Mesendoderm (in vitro differentiated cells): ENCODE data around the gene TRAPPC8. TPM values are rescaled to one million over a fixed set of nuclear protein-coding genes. Genes with fewer than 3 reads are reported as not detected.

Source experiments
- DNase-seq: peaks from one replicate; pipeline ENCODE4 v3.0.0; 2013
- H2AK5ac ChIP-seq: 2 replicates; pipeline ENCODE4 v1.6.1; 2013; ENCODE audit warnings: low read length, inconsistent platforms
- H2BK120ac ChIP-seq: 2 replicates; pipeline ENCODE4 v1.6.1; 2013; ENCODE audit warnings: low read depth, mild to moderate bottlenecking, low read length, moderate library complexity, mixed read lengths
- H2BK15ac ChIP-seq: replicated peaks from 2 replicates; pipeline ENCODE4 v1.6.1; 2013; ENCODE audit warnings: low read depth, mild to moderate bottlenecking, moderate library complexity
- H2BK5ac ChIP-seq: 2 replicates; pipeline ENCODE4 v1.6.1; 2013; ENCODE audit warnings: low read length, inconsistent platforms
- H3K18ac ChIP-seq: 2 replicates; pipeline ENCODE4 v1.6.1; 2013; ENCODE audit warnings: mild to moderate bottlenecking, low read length, mixed read lengths
- H3K23ac ChIP-seq: one replicate; pipeline ENCODE4 v1.6.1; 2013; ENCODE audit warnings: low read length
- H3K27ac ChIP-seq: 2 replicates; pipeline ENCODE4 v1.5.1; 2013; ENCODE audit warnings: low read depth, mild to moderate bottlenecking, inconsistent platforms, low read length, moderate library complexity
- H3K27me3 ChIP-seq: 2 replicates; pipeline ENCODE4 v1.6.1; 2013; ENCODE audit warnings: low read length, control low read depth, mild to moderate bottlenecking, inconsistent platforms; ENCODE audit not compliant: insufficient read depth, poor library complexity
- H3K36me3 ChIP-seq: 2 replicates; pipeline ENCODE4 v1.6.1; 2013; ENCODE audit warnings: low read length, inconsistent platforms; ENCODE audit not compliant: control insufficient read depth, insufficient read depth
- H3K4ac ChIP-seq: one replicate; pipeline ENCODE4 v1.6.1; 2013; ENCODE audit warnings: low read depth, mild to moderate bottlenecking, low read length, moderate library complexity
- H3K4me1 ChIP-seq: 2 replicates; pipeline ENCODE4 v1.6.1; 2013; ENCODE audit warnings: low read depth, low read length, inconsistent platforms; ENCODE audit not compliant: control insufficient read depth
- H3K4me2 ChIP-seq: 2 replicates; pipeline ENCODE4 v1.6.1; 2013; ENCODE audit warnings: low read length
- H3K4me3 ChIP-seq: 2 replicates; pipeline ENCODE4 v1.5.1; 2013; ENCODE audit warnings: mild to moderate bottlenecking, low read length
- H3K56ac ChIP-seq: one replicate; pipeline ENCODE4 v1.6.1; 2013; ENCODE audit warnings: low read length
- H3K79me1 ChIP-seq: 2 replicates; pipeline ENCODE4 v1.6.1; 2013; ENCODE audit warnings: low read length, inconsistent platforms
- H3K79me2 ChIP-seq: 2 replicates; pipeline ENCODE4 v1.6.1; 2013; ENCODE audit warnings: mild to moderate bottlenecking, low read length; ENCODE audit not compliant: control insufficient read depth, insufficient read depth
- H3K9ac ChIP-seq: 2 replicates; pipeline ENCODE4 v1.6.1; 2013; ENCODE audit warnings: low read length, inconsistent platforms
- H4K5ac ChIP-seq: one replicate; pipeline ENCODE4 v1.6.1; 2013; ENCODE audit warnings: low read length
- H4K8ac ChIP-seq: one replicate; pipeline ENCODE4 v1.6.1; 2013; ENCODE audit warnings: low read depth, mild to moderate bottlenecking, control low read depth, low read length, moderate library complexity
- WGBS: extraction: QIAGEN DNeasy Blood & Tissue Kit; methylation state at CpG from one replicate; pipeline ENCODE4 v1.1.7; 2013; ENCODE audit warnings: low lambda C conversion rate, missing lambda C conversion rate; ENCODE audit not compliant: insufficient coverage; ENCODE audit errors: extremely low coverage; 5-methylcytosine and 5-hydroxymethylcytosine counted together
- polyA plus RNA-seq, 2 experiments: library from polyadenylated mRNA; stranded (reverse); fragments of 200-250 nt; gene quantifications; one replicate each; pipeline ENCODE4 v1.2.3, GENCODE V29; 2013

Gene TRAPPC8
- 28.2 TPM for polyA plus RNA-seq (2013, experiment 1 of 2)
- 26.4 TPM for polyA plus RNA-seq (2013, experiment 2 of 2)

DNA sequence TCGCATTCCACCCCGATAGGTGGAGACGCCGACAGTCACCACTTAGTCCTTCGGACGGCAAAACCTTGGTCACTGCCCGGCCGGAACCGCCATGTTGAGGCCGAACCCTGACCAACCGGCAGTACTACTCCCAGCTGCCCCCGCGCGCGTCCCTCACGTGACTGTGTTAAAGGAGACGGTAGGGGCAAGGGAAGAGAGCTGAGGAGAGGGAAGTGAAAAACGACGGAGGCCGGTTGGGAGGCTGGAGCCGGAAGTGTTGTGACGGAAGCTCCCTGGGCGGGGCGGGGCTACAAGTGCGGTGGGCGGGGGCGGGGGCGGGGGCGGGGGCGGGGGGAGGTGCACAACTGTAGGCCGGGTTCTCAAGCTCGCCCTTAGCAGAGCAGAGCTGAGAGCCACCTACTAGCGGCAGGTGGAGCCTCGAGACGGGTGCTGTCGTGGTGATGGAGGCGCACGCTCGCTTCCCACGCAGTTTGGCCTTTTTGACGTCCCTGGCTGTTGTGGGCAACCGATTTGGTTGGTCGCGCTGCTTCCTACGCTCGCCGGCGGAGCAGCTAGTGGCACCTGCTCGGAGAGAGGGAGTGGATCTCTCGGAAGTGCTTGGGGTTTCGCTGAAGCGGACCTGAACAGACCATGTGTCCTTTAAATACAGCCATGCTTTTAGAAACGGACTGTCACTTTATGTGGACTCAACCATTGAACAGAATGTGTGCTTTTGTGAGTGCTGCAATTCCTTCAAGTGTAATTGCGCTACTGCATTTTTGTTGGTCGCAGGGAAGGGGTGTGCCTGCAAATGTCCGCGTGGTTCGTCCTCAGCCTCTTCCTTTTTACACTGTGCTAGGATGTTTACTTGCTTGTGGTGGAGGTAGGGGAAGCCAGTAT is at the start of gene TRAPPC8:
Gene TRAPPC8, minus strand, starts transcription at position 130 of the 879 bp plus-strand sequence. CDS start 364 bp downstream, outside the sequence.
- Histone ChIP-seq H3K4me2 (peak within 1 kb of the TSS; percentile 57), H2AK5ac (no peak within 1 kb of the TSS), H3K56ac (peak within 1 kb of the TSS; percentile 97), H3K27me3 (no peaks in the 10 kb centered on the region), H3K27ac (peak within 1 kb of the TSS; percentile 75), H2BK15ac (no peak within 1 kb of the TSS), H3K23ac (peak within 1 kb of the TSS; percentile 94), H4K5ac (no peak within 1 kb of the TSS), H4K8ac (peak within 1 kb of the TSS; percentile 39), H2BK5ac (peak within 1 kb of the TSS; percentile 85), H3K79me1 (peaks cover 5% of the 10 kb centered on the region), H3K18ac (peak within 1 kb of the TSS; percentile 57), H2BK120ac (peak within 1 kb of the TSS; percentile 37), H3K4me3 (peak within 1 kb of the TSS; percentile 97), H3K9ac (peak within 1 kb of the TSS; percentile 96), H3K4me1 (no peaks in the 10 kb centered on the region), H3K4ac (peak within 1 kb of the TSS; percentile 28), H3K36me3 (no peaks in the 10 kb centered on the region), H3K79me2 (peaks cover 38% of the 10 kb centered on the region)
- no CpG with 5 or more reads among the region's 58 CpGs for WGBS
- DNase-seq: peak; percentile 100

- Histone ChIP-seq H3K27me3 (no peaks in the 10 kb centered on the region), H4K8ac (no peak overlapping the region), H4K5ac (no peak overlapping the region), H3K27ac (no peak overlapping the region), H3K9ac (no peak overlapping the region), H3K56ac (no peak overlapping the region), H2BK120ac (no peak overlapping the region), H2BK15ac (no peak overlapping the region), H3K4ac (no peak overlapping the region), H3K4me3 (no peak overlapping the region), H2AK5ac (no peak overlapping the region), H2BK5ac (no peak overlapping the region), H3K4me1 (no peaks in the 10 kb centered on the region), H3K79me1 (no peaks in the 10 kb centered on the region), H3K18ac (no peak overlapping the region), H3K4me2 (no peak overlapping the region), H3K36me3 (no peaks in the 10 kb centered on the region), H3K79me2 (no peaks in the 10 kb centered on the region), H3K23ac (no peak overlapping the region)
- DNase-seq: no peak
- WGBS: no CpG with 5 or more reads among the region's 2 CpGs
Observed at GRCh38 chr18:31990823-31991222, 47.9 kb upstream of the TRAPPC8 start.

DNA sequence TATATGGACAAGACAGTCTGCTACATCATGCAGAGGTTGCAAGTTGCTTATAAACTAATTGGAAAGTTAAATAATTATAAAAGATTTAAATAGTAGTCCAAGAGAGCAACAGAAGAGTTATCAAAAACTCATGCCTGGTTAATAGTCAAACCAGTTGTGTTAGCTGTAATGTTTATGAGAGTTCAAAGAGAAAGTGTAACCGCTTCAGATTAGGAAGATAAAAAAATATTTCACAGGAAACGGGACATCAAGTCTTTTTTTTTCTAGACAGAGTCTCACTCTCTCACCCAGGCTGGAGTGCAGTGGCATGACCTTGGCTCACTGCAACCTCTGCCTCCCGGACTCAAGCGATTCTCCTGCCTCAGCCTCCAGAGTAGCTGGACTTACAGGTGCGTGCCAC is 41.0 kb upstream of the TRAPPC8 start:
- Histone ChIP-seq H3K27me3 (no peaks in the 10 kb centered on the region), H3K18ac (no peak overlapping the region), H2BK15ac (no peak overlapping the region), H3K56ac (no peak overlapping the region), H3K4me3 (no peak overlapping the region), H2AK5ac (no peak overlapping the region), H3K36me3 (no peaks in the 10 kb centered on the region), H3K9ac (no peak overlapping the region), H3K23ac (no peak overlapping the region), H3K4ac (no peak overlapping the region), H4K8ac (no peak overlapping the region), H2BK120ac (no peak overlapping the region), H3K79me2 (no peaks in the 10 kb centered on the region), H3K4me2 (no peak overlapping the region), H3K27ac (no peak overlapping the region), H3K4me1 (no peaks in the 10 kb centered on the region), H4K5ac (no peak overlapping the region), H3K79me1 (no peaks in the 10 kb centered on the region), H2BK5ac (no peak overlapping the region)
- WGBS: no CpG with 5 or more reads among the region's 5 CpGs
- no peak for DNase-seq

DNA sequence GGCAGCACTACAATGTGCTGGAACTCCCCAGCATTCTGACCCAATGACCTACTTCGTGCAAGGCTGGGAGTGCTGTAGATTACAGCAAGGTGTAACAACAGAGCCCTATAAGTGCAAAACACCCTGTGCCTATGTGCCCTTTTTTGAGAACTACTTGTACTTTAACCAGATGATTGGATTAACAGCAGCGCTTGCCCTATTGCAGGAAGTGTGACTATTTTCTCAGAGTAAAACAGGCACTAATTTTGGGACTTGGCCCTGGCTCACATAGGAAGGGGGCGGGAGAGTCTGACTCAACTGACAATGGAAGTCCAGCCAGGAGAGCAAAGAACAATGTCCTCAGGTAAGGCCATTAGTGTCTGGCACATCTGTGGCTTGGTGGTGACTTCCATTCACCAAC is 40.1 kb upstream of the TRAPPC8 start:
- Histone ChIP-seq H3K4me1 (no peaks in the 10 kb centered on the region), H3K79me2 (no peaks in the 10 kb centered on the region), H2BK5ac (no peak overlapping the region), H3K23ac (no peak overlapping the region), H2BK15ac (no peak overlapping the region), H2AK5ac (no peak overlapping the region), H3K27me3 (no peaks in the 10 kb centered on the region), H3K4me3 (no peak overlapping the region), H3K27ac (no peak overlapping the region), H4K8ac (no peak overlapping the region), H3K9ac (no peak overlapping the region), H3K56ac (no peak overlapping the region), H3K36me3 (no peaks in the 10 kb centered on the region), H3K4ac (no peak overlapping the region), H3K79me1 (no peaks in the 10 kb centered on the region), H3K4me2 (no peak overlapping the region), H4K5ac (no peak overlapping the region), H3K18ac (no peak overlapping the region), H2BK120ac (no peak overlapping the region)
- DNase-seq: no peak
- WGBS: no CpG with 5 or more reads among the region's 3 CpGs

DNA sequence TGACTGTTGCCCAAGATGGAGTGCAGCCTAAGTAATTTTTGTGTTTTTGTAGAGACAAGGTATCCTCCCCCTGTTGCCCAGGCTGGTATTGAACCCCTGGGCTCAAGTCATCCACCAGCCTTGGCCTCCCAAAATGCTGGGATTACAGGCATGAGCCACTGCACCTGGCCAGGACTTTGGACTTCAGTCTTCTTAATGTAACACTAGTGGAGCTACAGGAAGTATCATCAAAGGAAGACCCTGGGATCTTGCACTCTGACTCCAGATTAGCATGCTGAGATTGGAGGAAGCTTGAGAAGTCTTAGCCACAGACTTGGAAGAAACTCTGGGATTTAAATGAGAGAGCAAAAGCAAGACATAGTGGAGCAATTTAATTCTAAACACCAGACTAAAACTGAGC is 37.9 kb upstream of the TRAPPC8 start:
- no peaks in the 10 kb centered on the region for H3K79me1 ChIP-seq
- H4K8ac ChIP-seq: no peak overlapping the region
- no peak overlapping the region for H3K23ac ChIP-seq
- H3K4me1 ChIP-seq: no peaks in the 10 kb centered on the region
- no peak overlapping the region for H2BK15ac ChIP-seq
- no peak overlapping the region for H4K5ac ChIP-seq
- no peak overlapping the region for H2BK120ac ChIP-seq
- no peaks in the 10 kb centered on the region for H3K27me3 ChIP-seq
- no peaks in the 10 kb centered on the region for H3K79me2 ChIP-seq
- H3K18ac ChIP-seq: no peak overlapping the region
- no peak overlapping the region for H3K56ac ChIP-seq
- no peak overlapping the region for H3K9ac ChIP-seq
- H3K4me3 ChIP-seq: no peak overlapping the region
- no peak overlapping the region for H3K27ac ChIP-seq
- DNase-seq: no peak
- no peak overlapping the region for H3K4ac ChIP-seq
- no peaks in the 10 kb centered on the region for H3K36me3 ChIP-seq
- H2AK5ac ChIP-seq: no peak overlapping the region
- no peak overlapping the region for H2BK5ac ChIP-seq
- no peak overlapping the region for H3K4me2 ChIP-seq
